Fibroblast of villous mesenchyme (primary cell): Measurements from ENCODE around the gene FOSL2. TPM values are rescaled to one million over a fixed set of nuclear protein-coding genes. Genes with fewer than 3 reads are reported as not detected.
A peak's percentile ranks its signal among the peaks of the same experiment; 100 is the strongest.

ENCODE experiments used
- DNase-seq: peaks from one replicate; pipeline ENCODE4 v3.0.0-alpha.2; 2010; ENCODE audit warnings: low read depth
- H3K4me3 ChIP-seq: 2 replicates; pipeline ENCODE4 v1.5.1; 2011; ENCODE audit warnings: low read depth, mild to moderate bottlenecking, low read length
- CTCF ChIP-seq: IDR thresholded peaks from 2 replicates; pipeline ENCODE4 v1.5.1; 2012; ENCODE audit warnings: low read depth, mild to moderate bottlenecking, low read length; ENCODE audit not compliant: insufficient read depth
- total RNA-seq: library from RNA; depleted of rRNA; stranded (reverse); fragments of >200 nt; gene quantifications from 2 replicates; pipeline ENCODE4 v1.2.3, GENCODE V29; 2012

The FOSL2 gene
- total RNA-seq, 1 donor: 81.6 TPM

DNA sequence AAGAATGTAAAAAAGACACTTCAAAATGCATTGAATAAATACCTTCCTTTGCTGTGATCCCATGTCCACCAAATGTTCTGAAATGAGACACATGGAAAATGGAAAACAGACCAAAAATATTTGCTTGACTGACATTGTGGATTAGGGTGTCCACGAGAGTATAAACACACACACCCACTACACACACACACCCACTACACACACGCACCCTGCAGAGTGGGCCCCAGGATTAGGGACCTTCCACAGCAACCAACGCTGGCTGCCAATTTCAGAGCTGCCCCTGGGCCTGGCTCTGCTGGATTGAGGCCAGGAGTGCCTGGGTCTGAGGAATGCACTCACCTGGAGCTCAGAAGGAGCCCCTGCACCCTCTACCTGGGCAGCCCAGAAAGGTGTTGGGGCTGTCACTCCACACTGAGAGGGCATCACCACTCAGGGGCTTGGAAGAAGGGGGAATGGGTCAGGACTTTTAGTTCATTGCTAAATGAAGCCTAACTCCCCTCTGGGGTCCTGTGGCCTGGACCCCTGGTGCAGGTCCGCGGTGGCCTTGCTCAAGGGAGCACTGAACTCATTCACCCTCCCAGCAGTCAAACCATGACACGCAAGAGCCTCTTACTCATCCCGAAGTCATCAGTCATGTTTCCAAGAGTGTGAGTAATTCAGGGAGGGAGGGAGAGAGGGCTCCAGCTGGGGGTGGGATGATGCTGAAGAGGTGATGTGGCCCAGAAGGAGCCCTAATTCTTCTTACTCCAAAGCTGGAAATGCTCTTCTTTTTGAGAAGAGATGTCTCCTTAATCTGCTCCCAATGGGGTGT lies 53.0 kb downstream of the FOSL2 start:
- H3K4me3 ChIP-seq: no peak overlapping the region

GRCh38 chr2:28446531-28446930 lies 53.9 kb downstream of the FOSL2 start:
- TF ChIP-seq CTCF: no peak
- H3K4me3 ChIP-seq: no peak overlapping the region
- DNase-seq: no peak

More for the DNA sequence above, 53.0 kb downstream of the FOSL2 start:
- TF ChIP-seq CTCF: no peak
- DNase-seq: peak; percentile 89

DNA sequence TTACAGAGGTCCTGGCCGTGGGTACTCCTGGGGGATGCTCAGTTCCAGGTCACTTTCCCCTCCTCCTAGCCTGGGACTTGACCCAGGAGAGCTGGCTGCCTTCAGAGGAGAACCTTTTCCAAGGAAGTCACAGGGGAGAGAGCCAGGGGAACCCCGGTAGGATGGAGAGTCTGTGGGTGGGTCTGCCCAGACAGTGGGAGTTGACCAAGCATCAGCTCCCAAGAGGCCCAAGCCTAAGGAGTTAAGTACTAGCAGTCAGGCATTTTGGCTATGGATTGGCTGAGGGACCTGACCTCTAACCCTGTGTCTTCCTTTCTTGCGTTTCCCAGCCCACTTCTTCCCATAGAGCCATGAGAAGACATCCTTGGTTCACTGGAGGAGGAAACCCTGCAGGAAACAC lies 54.4 kb downstream of the FOSL2 start:
- no peak for TF ChIP-seq CTCF
- DNase-seq: no peak
- no peak overlapping the region for H3K4me3 ChIP-seq

GRCh38 chr2:28447943-28448792 lies 55.5 kb downstream of the FOSL2 start:
- no peak overlapping the region for H3K4me3 ChIP-seq
- DNase-seq: peak; percentile 88
- no peak for TF ChIP-seq CTCF

DNA sequence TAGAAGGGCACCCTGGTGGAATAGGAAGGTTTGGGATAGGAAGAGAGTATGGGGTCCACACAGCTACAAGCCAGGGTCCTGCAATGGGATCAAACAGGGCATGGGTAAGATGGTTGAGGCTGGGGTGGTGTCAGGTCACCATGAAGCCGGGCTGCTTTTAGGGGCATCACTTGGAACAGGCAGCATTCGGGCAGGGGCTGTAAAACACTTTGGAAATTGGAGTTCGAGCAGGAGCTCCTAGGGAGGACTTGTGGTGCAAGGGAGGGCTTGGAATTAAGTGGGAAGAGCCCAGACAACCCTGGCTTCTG lies 56.1 kb downstream of the FOSL2 start:
- no peak for DNase-seq
- H3K4me3 ChIP-seq: no peak overlapping the region
- no peak for TF ChIP-seq CTCF

- TF ChIP-seq CTCF: no peak
- H3K4me3 ChIP-seq: no peak overlapping the region
- no peak for DNase-seq
These were observed 56.4 kb downstream of the FOSL2 start for GRCh38 chr2:28449126-28449487.
